Measurements from ENCODE around the gene SGSM1. TPM values are rescaled to one million over a fixed set of nuclear protein-coding genes. Genes with fewer than 3 reads are reported as not detected.
A peak's percentile ranks its signal among the peaks of the same experiment; 100 is the strongest.

The SGSM1 gene
- total and polyA plus RNA-seq, 8 donors: 0.68 to 4.7 (median 2.5) TPM

- H3K27me3 ChIP-seq: peaks cover 0 to 33% (median 0%) of the 10 kb centered on the region in 3 donors
- no peaks in the 10 kb centered on the region for H3K4me1 ChIP-seq
- intact Hi-C loops (cut with DNase I; ENCODE audit: low total_unique reads): no loop called here
- H3K27ac ChIP-seq: no peak overlapping the region
- no peak overlapping the region for H3K4me3 ChIP-seq
- no peaks in the 10 kb centered on the region for H3K9me3 ChIP-seq
- no peaks in the 10 kb centered on the region for H3K36me3 ChIP-seq
- TF ChIP-seq, protein P1, sequence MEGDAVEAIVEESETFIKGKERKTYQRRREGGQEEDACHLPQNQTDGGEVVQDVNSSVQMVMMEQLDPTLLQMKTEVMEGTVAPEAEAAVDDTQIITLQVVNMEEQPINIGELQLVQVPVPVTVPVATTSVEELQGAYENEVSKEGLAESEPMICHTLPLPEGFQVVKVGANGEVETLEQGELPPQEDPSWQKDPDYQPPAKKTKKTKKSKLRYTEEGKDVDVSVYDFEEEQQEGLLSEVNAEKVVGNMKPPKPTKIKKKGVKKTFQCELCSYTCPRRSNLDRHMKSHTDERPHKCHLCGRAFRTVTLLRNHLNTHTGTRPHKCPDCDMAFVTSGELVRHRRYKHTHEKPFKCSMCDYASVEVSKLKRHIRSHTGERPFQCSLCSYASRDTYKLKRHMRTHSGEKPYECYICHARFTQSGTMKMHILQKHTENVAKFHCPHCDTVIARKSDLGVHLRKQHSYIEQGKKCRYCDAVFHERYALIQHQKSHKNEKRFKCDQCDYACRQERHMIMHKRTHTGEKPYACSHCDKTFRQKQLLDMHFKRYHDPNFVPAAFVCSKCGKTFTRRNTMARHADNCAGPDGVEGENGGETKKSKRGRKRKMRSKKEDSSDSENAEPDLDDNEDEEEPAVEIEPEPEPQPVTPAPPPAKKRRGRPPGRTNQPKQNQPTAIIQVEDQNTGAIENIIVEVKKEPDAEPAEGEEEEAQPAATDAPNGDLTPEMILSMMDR (IDR thresholded peaks at IDR 0.05): no peak
- no peak for TF ChIP-seq EP300 (IDR thresholded peaks at IDR 0.05)
- no peak for TF ChIP-seq POLR2A (IDR thresholded peaks at IDR 0.05)
- TF ChIP-seq POLR2AphosphoS5 (IDR thresholded peaks at IDR 0.05): no peak
- WGBS, 5 donors: 78 to 91% (median 78%) methylated on average over 5 to 10 of the region's 10 CpGs
- peak in 1 of 2 donors; percentile 16 for DNase-seq
These were observed 43.9 kb upstream of the SGSM1 start for GRCh38 chr22:24761888-24762675.

GRCh38 chr22:24763872-24764485 is 42.0 kb upstream of the SGSM1 start:
- TF ChIP-seq, protein P1 (IDR thresholded peaks at IDR 0.05): no peak
- no peak for TF ChIP-seq POLR2AphosphoS5 (IDR thresholded peaks at IDR 0.05)
- TF ChIP-seq EP300 (IDR thresholded peaks at IDR 0.05): no peak
- no peak for TF ChIP-seq POLR2A (IDR thresholded peaks at IDR 0.05)
- DNase-seq: peak in 1 of 2 donors; percentile 22
- Histone ChIP-seq H3K27ac (no peak overlapping the region), H3K36me3 (no peaks in the 10 kb centered on the region), H3K27me3 (peaks cover 0 to 28% (median 0%) of the 10 kb centered on the region in 3 donors), H3K4me1 (no peaks in the 10 kb centered on the region), H3K9me3 (no peaks in the 10 kb centered on the region), H3K4me3 (no peak overlapping the region)
- 71 to 81% (median 76%) methylated on average over 25 to 38 of the region's 38 CpGs for WGBS, 5 donors
- intact Hi-C loops (cut with DNase I; ENCODE audit: low total_unique reads): no loop called here

DNA sequence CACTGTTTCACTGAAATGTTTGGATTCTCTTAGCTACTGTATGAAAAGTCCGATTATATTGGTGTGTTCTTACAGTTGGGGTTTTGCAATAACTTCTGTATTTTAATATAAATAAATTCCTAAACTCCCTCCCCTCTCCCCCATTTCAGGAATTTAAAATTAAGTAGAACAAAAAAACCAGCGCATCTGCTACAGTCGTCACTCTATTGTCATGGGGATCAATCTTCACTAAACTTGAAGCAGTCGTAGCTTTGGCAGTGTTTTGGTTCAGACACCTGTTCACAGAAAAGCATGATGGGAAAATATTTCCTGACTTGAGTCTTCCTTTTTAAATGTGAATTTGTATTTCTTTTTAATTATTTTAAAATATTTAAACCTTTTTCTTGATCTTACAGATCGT is 40.8 kb upstream of the SGSM1 start:
- Histone ChIP-seq H3K36me3 (no peaks in the 10 kb centered on the region), H3K9me3 (no peaks in the 10 kb centered on the region), H3K27me3 (peaks cover 0 to 16% (median 0%) of the 10 kb centered on the region in 3 donors), H3K27ac (no peak overlapping the region), H3K4me3 (no peak overlapping the region), H3K4me1 (no peaks in the 10 kb centered on the region)
- 49 to 71% (median 54%) methylated on average over 5 of the region's 5 CpGs for WGBS, 5 donors
- no peak for DNase-seq
- intact Hi-C loops (cut with DNase I; ENCODE audit: low total_unique reads): no loop called here
- TF ChIP-seq POLR2A (IDR thresholded peaks at IDR 0.05): no peak
- TF ChIP-seq, protein P1 (IDR thresholded peaks at IDR 0.05): no peak
- no peak for TF ChIP-seq EP300 (IDR thresholded peaks at IDR 0.05)
- TF ChIP-seq POLR2AphosphoS5 (IDR thresholded peaks at IDR 0.05): no peak

DNA sequence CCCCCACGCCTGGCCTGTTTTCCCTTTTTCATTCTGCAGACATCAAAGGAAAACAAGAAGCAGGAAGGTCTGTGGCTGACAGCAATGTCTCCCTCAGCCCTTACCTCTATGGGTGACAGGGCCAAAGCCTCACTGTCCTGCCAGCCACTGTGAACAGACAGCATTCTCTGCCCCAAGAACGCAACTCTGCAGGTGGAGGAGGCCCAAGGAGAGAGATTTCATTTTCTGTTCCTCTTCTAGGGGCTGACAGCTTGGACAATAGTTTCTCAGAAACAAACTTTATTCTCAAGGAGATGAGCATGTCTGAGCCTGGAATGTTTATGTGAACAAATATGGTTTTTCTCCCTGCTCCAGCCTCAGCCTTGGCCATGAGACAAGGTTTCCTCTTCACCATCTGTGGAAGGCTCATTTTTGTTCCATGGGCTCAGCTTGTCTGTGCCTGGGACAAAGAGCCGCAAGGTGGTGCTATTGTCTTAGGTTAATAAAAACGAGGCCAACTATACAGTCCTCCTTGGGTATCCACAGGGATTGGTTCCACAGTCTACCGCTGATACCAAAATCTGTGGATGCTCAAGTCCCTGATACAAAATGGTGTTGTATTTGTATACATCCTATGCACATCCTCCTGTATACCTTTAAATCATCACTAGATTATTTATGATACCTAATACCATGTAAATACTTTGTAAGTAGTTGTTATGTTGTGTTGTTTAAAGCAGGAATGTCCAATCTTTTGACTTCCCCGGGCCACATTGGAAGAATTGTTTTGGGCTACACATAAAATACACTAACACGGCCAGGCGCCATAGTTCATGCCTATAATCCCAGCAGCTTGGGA is 37.3 kb upstream of the SGSM1 start:
- Histone ChIP-seq H3K36me3 (no peaks in the 10 kb centered on the region), H3K9me3 (no peaks in the 10 kb centered on the region), H3K27ac (no peak overlapping the region), H3K4me3 (no peak overlapping the region), H3K4me1 (no peaks in the 10 kb centered on the region), H3K27me3 (peaks cover 0 to 13% (median 0%) of the 10 kb centered on the region in 3 donors)
- WGBS, 5 donors: 47 to 53% (median 48%) methylated on average over 8 of the region's 8 CpGs
- DNase-seq: peak; percentile 81 to 87
- TF ChIP-seq EP300 (IDR thresholded peaks at IDR 0.05) (no peak), POLR2AphosphoS5 (IDR thresholded peaks at IDR 0.05) (no peak), POLR2A (IDR thresholded peaks at IDR 0.05) (no peak)
- TF ChIP-seq, protein P1 (IDR thresholded peaks at IDR 0.05): peak in 5 of 7 experiments; percentile 32 to 79 (median 54)
- intact Hi-C loops (cut with DNase I; ENCODE audit: low total_unique reads): no loop called here
